IPS-18a (cell line): ENCODE results near the gene SLCO2B1.

Experiments used
- H3K27ac ChIP-seq: one replicate; pipeline ENCODE4 v1.5.1; 2013; ENCODE audit warnings: low read length
- H3K27me3 ChIP-seq: one replicate; pipeline ENCODE4 v1.6.1; 2013; ENCODE audit warnings: mild to moderate bottlenecking, low read length; ENCODE audit not compliant: control insufficient read depth, insufficient read depth
- H3K36me3 ChIP-seq: one replicate; pipeline ENCODE4 v1.6.1; 2013; ENCODE audit warnings: low read depth, low read length; ENCODE audit not compliant: control insufficient read depth
- H3K4me1 ChIP-seq: one replicate; pipeline ENCODE4 v1.6.1; 2013; ENCODE audit warnings: low read depth, low read length; ENCODE audit not compliant: control insufficient read depth
- H3K4me3 ChIP-seq: one replicate; pipeline ENCODE4 v1.5.1; 2013; ENCODE audit warnings: low read length
- H3K9ac ChIP-seq: one replicate; pipeline ENCODE4 v1.6.1; 2013; ENCODE audit warnings: mild to moderate bottlenecking, low read length, moderate library complexity
- H3K9me3 ChIP-seq: one replicate; pipeline ENCODE4 v1.6.1; 2013; ENCODE audit warnings: low read depth, low read length; ENCODE audit not compliant: control insufficient read depth

SLCO2B1 gene

GRCh38 chr11:75146711-75147110 lies 4.2 kb upstream of the SLCO2B1 start:
- Histone ChIP-seq H3K27me3 (no peaks in the 10 kb centered on the region), H3K4me3 (no peak overlapping the region), H3K27ac (no peak overlapping the region)

GRCh38 chr11:75147191-75147874 lies 3.6 kb upstream of the SLCO2B1 start:
- Histone ChIP-seq H3K36me3 (no peaks in the 10 kb centered on the region), H3K27me3 (no peaks in the 10 kb centered on the region), H3K4me3 (no peak overlapping the region), H3K9me3 (no peaks in the 10 kb centered on the region), H3K4me1 (no peaks in the 10 kb centered on the region), H3K27ac (no peak overlapping the region), H3K9ac (no peak overlapping the region)

More at GRCh38 chr11:75146711-75147110, 4.2 kb upstream of the SLCO2B1 start:
- Histone ChIP-seq H3K4me1 (no peaks in the 10 kb centered on the region), H3K9ac (no peak overlapping the region), H3K36me3 (no peaks in the 10 kb centered on the region), H3K9me3 (no peaks in the 10 kb centered on the region)

- no peak overlapping the region for H3K27ac ChIP-seq
- no peak overlapping the region for H3K9ac ChIP-seq
- H3K9me3 ChIP-seq, result no peaks in the 10 kb centered on the region
- no peaks in the 10 kb centered on the region for H3K4me1 ChIP-seq
- H3K27me3 ChIP-seq, result no peaks in the 10 kb centered on the region
- no peak overlapping the region for H3K4me3 ChIP-seq
- H3K36me3 ChIP-seq, result no peaks in the 10 kb centered on the region
Measured at GRCh38 chr11:75147875-75148263, 3.0 kb upstream of the SLCO2B1 start.

GRCh38 chr11:75148436-75148983 lies 2.4 kb upstream of the SLCO2B1 start:
- Histone ChIP-seq H3K27ac (no peak overlapping the region), H3K4me1 (no peaks in the 10 kb centered on the region), H3K9ac (no peak overlapping the region), H3K9me3 (no peaks in the 10 kb centered on the region), H3K36me3 (no peaks in the 10 kb centered on the region), H3K27me3 (no peaks in the 10 kb centered on the region), H3K4me3 (no peak overlapping the region)

GRCh38 chr11:75149766-75150465 lies 991 bp upstream of the SLCO2B1 start:
- Histone ChIP-seq H3K27ac (no peak overlapping the region), H3K4me1 (no peaks in the 10 kb centered on the region), H3K36me3 (no peaks in the 10 kb centered on the region), H3K9ac (no peak overlapping the region), H3K4me3 (no peak overlapping the region), H3K27me3 (no peaks in the 10 kb centered on the region), H3K9me3 (no peaks in the 10 kb centered on the region)

- Histone ChIP-seq H3K9ac (no peak overlapping the region), H3K4me1 (no peaks in the 10 kb centered on the region), H3K27me3 (no peaks in the 10 kb centered on the region), H3K4me3 (no peak overlapping the region), H3K36me3 (no peaks in the 10 kb centered on the region), H3K27ac (no peak overlapping the region), H3K9me3 (no peaks in the 10 kb centered on the region)
Measured at GRCh38 chr11:75151346-75152047, 590 bp downstream of the SLCO2B1 start.

- Histone ChIP-seq H3K27me3 (no peaks in the 10 kb centered on the region), H3K27ac (no peak overlapping the region), H3K36me3 (no peaks in the 10 kb centered on the region), H3K4me1 (no peaks in the 10 kb centered on the region), H3K9me3 (no peaks in the 10 kb centered on the region), H3K4me3 (no peak overlapping the region), H3K9ac (no peak overlapping the region)
Measured at GRCh38 chr11:75152090-75152489, 1.2 kb downstream of the SLCO2B1 start.

GRCh38 chr11:75152651-75153427 lies 1.9 kb downstream of the SLCO2B1 start:
- H3K9ac ChIP-seq, result no peak overlapping the region
- no peaks in the 10 kb centered on the region for H3K4me1 ChIP-seq

GRCh38 chr11:75154646-75155569 lies 4.0 kb downstream of the SLCO2B1 start:
- Histone ChIP-seq H3K9ac (no peak overlapping the region), H3K27ac (no peak overlapping the region), H3K27me3 (no peaks in the 10 kb centered on the region), H3K4me3 (no peak overlapping the region), H3K36me3 (no peaks in the 10 kb centered on the region), H3K4me1 (no peaks in the 10 kb centered on the region), H3K9me3 (no peaks in the 10 kb centered on the region)

More at GRCh38 chr11:75152651-75153427, 1.9 kb downstream of the SLCO2B1 start:
- Histone ChIP-seq H3K27me3 (no peaks in the 10 kb centered on the region), H3K27ac (no peak overlapping the region), H3K4me3 (no peak overlapping the region), H3K9me3 (no peaks in the 10 kb centered on the region), H3K36me3 (no peaks in the 10 kb centered on the region)

GRCh38 chr11:75155570-75156422 lies 4.9 kb downstream of the SLCO2B1 start:
- no peaks in the 10 kb centered on the region for H3K27me3 ChIP-seq
- no peak overlapping the region for H3K9ac ChIP-seq
- H3K4me1 ChIP-seq, result no peaks in the 10 kb centered on the region
- no peaks in the 10 kb centered on the region for H3K36me3 ChIP-seq
- no peaks in the 10 kb centered on the region for H3K9me3 ChIP-seq
- no peak overlapping the region for H3K4me3 ChIP-seq
- no peak overlapping the region for H3K27ac ChIP-seq
